ENCODE data around the gene ZNF195. TPM values are rescaled to one million over a fixed set of nuclear protein-coding genes. Genes with fewer than 3 reads are reported as not detected.
"Not testable (repeated sequence)": the region's sequence is repeated elsewhere in the genome, so short reads cannot be mapped to it uniquely, and the experiment has no call there.

ZNF195 gene
- total RNA-seq, 1 experiment from 2014 or later: 116 TPM

DNA sequence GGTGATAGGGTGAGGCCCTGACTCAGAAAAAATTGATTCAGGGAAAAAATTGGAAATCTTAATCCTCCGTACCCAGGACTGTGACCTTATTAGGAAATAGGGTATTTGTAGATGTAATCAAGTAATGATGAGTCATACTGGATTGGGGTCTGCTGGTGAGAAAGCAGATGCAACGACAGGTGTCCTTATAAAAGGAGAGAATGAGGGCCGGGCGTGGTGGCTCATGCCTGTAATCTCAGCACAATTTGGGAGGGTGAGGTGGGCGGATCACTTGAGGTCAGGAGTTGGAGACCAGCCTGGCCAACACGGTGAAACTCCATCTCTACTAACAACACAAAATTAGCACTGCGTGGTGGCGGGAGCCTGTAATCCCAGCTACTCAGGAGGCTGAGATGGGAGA lies 47.6 kb upstream of the ZNF195 start:
- not testable (repeated sequence) for H3K27ac ChIP-seq (ENCODE audit: insufficient read length, low read depth, low read length); H3K27ac Mint-ChIP-seq; H2BK20ac ChIP-seq (ENCODE audit: low read depth, low read length, poor library complexity, severe bottlenecking); H3K79me1 ChIP-seq (ENCODE audit: insufficient read depth, low read depth, low read length, poor library complexity, severe bottlenecking); H2BK15ac ChIP-seq (ENCODE audit: low read depth, low read length); H2AK5ac ChIP-seq (ENCODE audit: insufficient read length, low read length); H3K4me3 Mint-ChIP-seq; H3K9ac ChIP-seq (ENCODE audit: extremely low read depth, insufficient read length, low read length); H3K79me2 ChIP-seq (ENCODE audit: insufficient read depth, low read length); H3K9me3 Mint-ChIP-seq; H2AFZ ChIP-seq (ENCODE audit: low read length); DNase-seq; H4K91ac ChIP-seq (ENCODE audit: insufficient read length, low read depth, low read length); H3K14ac ChIP-seq (ENCODE audit: insufficient read depth, low read length); H3K23me2 ChIP-seq (ENCODE audit: insufficient read length, low read depth, low read length, poor library complexity, severe bottlenecking); H4K8ac ChIP-seq (replicated peaks; ENCODE audit: insufficient read length, low read depth, low read length); H3K4me1 ChIP-seq (ENCODE audit: insufficient read depth, low read length); H2BK12ac ChIP-seq (ENCODE audit: insufficient read length, low read depth, low read length); H3K27me3 ChIP-seq (ENCODE audit: insufficient read depth, low read length); H3K23ac ChIP-seq (ENCODE audit: insufficient read length, low read depth, low read length); H3T11ph ChIP-seq (ENCODE audit: low read length); H3K18ac ChIP-seq (ENCODE audit: insufficient read length, low read depth, low read length); H3K36me3 Mint-ChIP-seq (ENCODE audit: insufficient read depth in 1 of 3, low read depth in 3 of 3); H3K9me3 ChIP-seq (ENCODE audit: control insufficient read depth, low read depth, low read length); H3K56ac ChIP-seq (ENCODE audit: insufficient read length, low read depth, low read length); H4K5ac ChIP-seq (ENCODE audit: insufficient read length, low read depth, low read length); H4K20me1 ChIP-seq (ENCODE audit: control insufficient read depth, insufficient read depth, insufficient read length); H3K4ac ChIP-seq (ENCODE audit: low read depth, low read length); H2BK120ac ChIP-seq (ENCODE audit: low read depth, low read length, poor library complexity, severe bottlenecking); H2BK5ac ChIP-seq (ENCODE audit: insufficient read length, low read length); H3K4me2 ChIP-seq (ENCODE audit: insufficient read depth, insufficient read length, low read length)
- no CpG with 5 or more reads among the region's 8 CpGs for WGBS (ENCODE audit: extremely low coverage, insufficient read length, low lambda C conversion rate)
- Mint-ChIP-seq H3K4me1 (peaks cover 12 to 16% of the 10 kb centered on the region in 2 experiments), H3K27me3 (ENCODE audit: low read depth) (peaks cover 29% of the 10 kb centered on the region)

DNA sequence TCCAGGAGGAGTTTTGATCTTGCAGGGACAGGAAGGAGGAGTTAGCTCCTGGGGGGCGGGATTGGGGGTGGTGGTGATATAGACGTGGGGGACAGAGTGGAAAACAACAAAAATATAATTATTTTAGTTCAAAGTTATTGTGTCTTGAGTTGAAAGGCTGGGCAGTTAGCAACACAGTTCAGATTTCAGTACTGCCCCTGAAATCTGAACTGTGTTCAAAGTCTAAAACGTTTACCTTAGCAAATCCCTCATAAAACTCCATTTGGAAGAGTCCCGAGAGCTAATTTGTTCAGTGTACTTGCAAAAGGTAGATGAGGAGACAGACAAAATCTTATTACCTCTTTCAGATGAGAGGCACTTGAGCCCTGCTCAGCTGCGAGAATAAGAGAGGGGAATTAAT lies 45.0 kb upstream of the ZNF195 start:
- H4K91ac ChIP-seq (ENCODE audit: insufficient read length, low read depth, low read length); H3K23ac ChIP-seq (ENCODE audit: insufficient read length, low read depth, low read length); H3K36me3 Mint-ChIP-seq (ENCODE audit: insufficient read depth in 1 of 3, low read depth in 3 of 3); H2AFZ ChIP-seq (ENCODE audit: low read length); H3K56ac ChIP-seq (ENCODE audit: insufficient read length, low read depth, low read length); H3K18ac ChIP-seq (ENCODE audit: insufficient read length, low read depth, low read length); H3K27ac ChIP-seq (ENCODE audit: insufficient read length, low read depth, low read length); H3K9me3 ChIP-seq (ENCODE audit: control insufficient read depth, low read depth, low read length); H3K79me2 ChIP-seq (ENCODE audit: insufficient read depth, low read length); H3K79me1 ChIP-seq (ENCODE audit: insufficient read depth, low read depth, low read length, poor library complexity, severe bottlenecking); H4K8ac ChIP-seq (replicated peaks; ENCODE audit: insufficient read length, low read depth, low read length); H2BK15ac ChIP-seq (ENCODE audit: low read depth, low read length); H4K20me1 ChIP-seq (ENCODE audit: control insufficient read depth, insufficient read depth, insufficient read length); H3K27ac Mint-ChIP-seq; H2AK5ac ChIP-seq (ENCODE audit: insufficient read length, low read length); H3K4me1 ChIP-seq (ENCODE audit: insufficient read depth, low read length); H3K9me3 Mint-ChIP-seq; H2BK12ac ChIP-seq (ENCODE audit: insufficient read length, low read depth, low read length); H4K5ac ChIP-seq (ENCODE audit: insufficient read length, low read depth, low read length); H3K27me3 ChIP-seq (ENCODE audit: insufficient read depth, low read length); H2BK20ac ChIP-seq (ENCODE audit: low read depth, low read length, poor library complexity, severe bottlenecking); H2BK5ac ChIP-seq (ENCODE audit: insufficient read length, low read length); H3T11ph ChIP-seq (ENCODE audit: low read length); DNase-seq; H3K14ac ChIP-seq (ENCODE audit: insufficient read depth, low read length); H3K23me2 ChIP-seq (ENCODE audit: insufficient read length, low read depth, low read length, poor library complexity, severe bottlenecking); H3K9ac ChIP-seq (ENCODE audit: extremely low read depth, insufficient read length, low read length); H3K4ac ChIP-seq (ENCODE audit: low read depth, low read length); H2BK120ac ChIP-seq (ENCODE audit: low read depth, low read length, poor library complexity, severe bottlenecking): not testable (repeated sequence)
- H3K27me3 Mint-ChIP-seq (ENCODE audit: low read depth): peaks cover 26% of the 10 kb centered on the region
- peaks cover 12 to 18% of the 10 kb centered on the region in 2 experiments for H3K4me1 Mint-ChIP-seq
- H3K4me3 Mint-ChIP-seq: peak overlapping the region; percentile 65 to 89
- WGBS (ENCODE audit: extremely low coverage, insufficient read length, low lambda C conversion rate): no CpG with 5 or more reads among the region's 5 CpGs
- H3K4me2 ChIP-seq (ENCODE audit: insufficient read depth, insufficient read length, low read length): peak overlapping the region; percentile 51

Data from H9 (cell line).